HG03139 (cell line): ENCODE measurements around the gene UBE2R2.
A peak's percentile ranks its signal among the peaks of the same experiment; 100 is the strongest.
"Not testable (repeated sequence)": the region's sequence is repeated elsewhere in the genome, so short reads cannot be mapped to it uniquely, and the experiment has no call there.

Experiments used
- ATAC-seq: cut with Tn5 transposase; IDR thresholded peaks from one replicate; pipeline ENCODE4 v1.9.1; 2021; ENCODE audit not compliant: unreplicated experiment

The UBE2R2 gene

DNA sequence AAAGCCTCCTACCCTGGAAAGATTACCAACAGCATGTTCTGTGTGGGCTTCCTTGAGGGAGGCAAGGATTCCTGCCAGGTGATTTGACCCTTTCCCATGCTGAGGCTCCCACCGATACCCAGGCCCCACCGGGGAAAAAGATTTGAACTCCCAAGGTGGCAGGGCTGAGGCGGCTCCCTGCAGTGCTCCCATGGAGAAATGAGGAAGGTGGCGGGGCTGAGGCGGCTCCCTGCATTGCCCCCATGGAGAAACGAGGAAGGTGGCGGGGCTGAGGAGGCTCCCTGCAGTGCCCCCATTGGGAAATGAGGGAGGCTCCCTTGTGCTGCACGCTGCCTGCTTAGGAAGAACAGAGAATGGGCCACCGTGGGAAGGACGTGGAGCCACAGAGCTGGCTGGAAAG, 18.4 kb upstream of the UBE2R2 start:
- ATAC-seq = no peak

GRCh38 chr9:33799928-33800704, 16.8 kb upstream of the UBE2R2 start:
- ATAC-seq = no peak

GRCh38 chr9:33800886-33801285, 16.1 kb upstream of the UBE2R2 start:
- ATAC-seq = no peak

DNA sequence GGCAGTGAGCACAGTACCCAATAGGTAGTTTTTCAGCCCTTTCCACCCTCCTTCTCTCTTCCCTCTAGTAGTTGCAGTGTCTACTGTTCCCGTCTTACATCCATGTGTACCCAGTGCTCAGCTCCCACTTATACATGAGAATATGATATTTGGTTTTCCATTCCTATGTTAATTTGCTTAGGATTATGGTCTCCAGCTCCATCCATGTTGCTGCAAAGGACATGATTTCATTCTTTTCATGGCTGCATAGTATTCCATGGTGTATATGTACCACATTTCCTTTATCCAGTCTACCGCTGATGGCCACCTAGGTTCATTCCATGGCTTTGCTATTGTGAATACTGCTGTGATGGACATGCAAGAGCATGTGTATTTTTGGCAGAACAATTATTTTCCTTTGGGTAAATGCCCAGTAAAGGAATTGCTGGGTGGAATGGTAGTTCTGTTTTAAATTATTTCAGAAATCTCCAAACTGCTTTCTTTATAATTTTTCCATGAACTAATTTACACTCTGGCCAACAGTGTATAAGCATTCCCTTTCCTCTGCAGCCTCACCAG, 14.9 kb upstream of the UBE2R2 start:
- ATAC-seq = not testable (repeated sequence)

- ATAC-seq = not testable (repeated sequence)
These were observed 12.8 kb upstream of the UBE2R2 start for GRCh38 chr9:33804196-33804595.

- ATAC-seq = not testable (repeated sequence)
These were observed 9.8 kb upstream of the UBE2R2 start for GRCh38 chr9:33807156-33807555.

DNA sequence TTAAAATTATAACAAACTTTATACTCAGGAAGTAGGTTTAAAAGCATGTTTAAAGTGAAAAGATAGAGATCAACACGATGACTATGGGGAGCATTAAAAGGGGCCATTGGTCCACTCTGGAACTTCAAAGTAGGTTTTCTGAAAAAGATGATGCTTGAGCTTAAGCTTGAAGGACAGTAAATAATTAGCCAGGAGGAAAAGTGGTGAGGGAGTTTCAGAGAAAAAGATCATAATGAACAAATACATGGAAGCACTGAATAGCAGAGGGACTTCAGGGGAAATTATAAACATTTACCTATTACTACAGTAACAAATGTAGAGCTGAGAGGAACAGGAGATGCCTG, 8.0 kb upstream of the UBE2R2 start:
- ATAC-seq = peak; percentile 27

DNA sequence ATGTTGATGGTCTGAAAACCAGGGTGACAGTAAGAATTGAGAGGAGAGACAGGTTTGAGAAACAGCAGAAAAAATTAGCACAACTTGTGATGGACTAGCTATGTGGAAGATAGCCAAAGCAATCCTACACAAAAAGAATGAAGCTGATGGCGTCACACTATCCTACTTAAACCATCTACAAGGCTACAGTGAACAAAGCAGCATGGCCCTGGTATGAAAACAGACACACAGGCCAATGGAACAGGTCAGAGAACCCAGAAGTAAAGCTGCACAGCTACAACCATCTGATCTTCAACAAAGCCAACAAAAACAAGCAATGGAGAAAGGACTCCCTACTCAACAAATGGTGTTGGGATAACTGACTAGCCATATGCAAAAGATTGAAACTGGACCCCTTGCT, 7.5 kb upstream of the UBE2R2 start:
- no peak for ATAC-seq

DNA sequence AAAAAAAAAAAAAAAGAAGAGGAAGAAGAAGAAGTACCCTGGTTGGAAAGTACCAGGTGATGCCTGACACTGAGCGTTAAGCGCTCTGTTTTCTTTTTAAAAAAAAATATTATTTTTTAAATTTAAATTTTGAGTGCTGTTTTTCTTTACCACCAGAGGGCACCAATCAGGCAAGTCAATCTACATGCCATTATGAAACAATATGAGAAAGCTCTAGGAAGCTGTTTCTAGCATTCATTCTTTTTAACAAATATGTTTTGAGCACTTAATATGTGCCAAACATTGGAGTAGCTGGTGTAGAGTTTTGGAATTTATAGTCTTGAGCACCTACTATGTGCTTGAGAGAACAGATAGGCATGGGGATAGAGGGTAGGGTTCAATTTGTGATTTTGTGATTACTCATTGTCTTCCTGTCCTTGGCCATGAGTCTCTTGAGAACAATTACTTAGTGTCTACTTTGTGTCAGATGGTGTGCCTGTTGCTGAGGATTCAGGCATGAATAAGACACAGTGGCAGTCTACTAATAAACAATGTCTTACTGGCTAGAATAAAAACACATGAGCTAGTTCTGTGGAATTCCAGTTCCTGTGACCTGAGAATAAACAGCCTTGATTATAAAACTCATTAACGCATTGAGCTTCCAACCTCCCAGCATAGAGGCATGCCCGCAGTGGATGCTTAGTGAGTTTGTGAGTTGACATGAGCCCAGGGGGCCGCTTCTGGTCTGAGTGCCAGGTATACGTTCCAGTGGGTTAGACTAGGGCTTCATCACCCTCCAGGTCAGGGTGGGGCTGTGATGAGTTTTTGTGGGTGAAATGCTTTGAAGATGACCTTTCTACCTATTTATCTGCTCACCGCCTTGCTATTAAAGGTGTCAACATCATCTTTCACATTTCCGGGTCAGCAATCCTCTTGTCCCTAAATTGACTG, 3.0 kb upstream of the UBE2R2 start:
- no peak for ATAC-seq

- no peak for ATAC-seq
These were observed 1.2 kb upstream of the UBE2R2 start for GRCh38 chr9:33815781-33816180.

- ATAC-seq = peak; percentile 19
These were observed 587 bp downstream of the UBE2R2 start for GRCh38 chr9:33817327-33818166.

GRCh38 chr9:33818167-33818846, 1.3 kb downstream of the UBE2R2 start:
- ATAC-seq = no peak

DNA sequence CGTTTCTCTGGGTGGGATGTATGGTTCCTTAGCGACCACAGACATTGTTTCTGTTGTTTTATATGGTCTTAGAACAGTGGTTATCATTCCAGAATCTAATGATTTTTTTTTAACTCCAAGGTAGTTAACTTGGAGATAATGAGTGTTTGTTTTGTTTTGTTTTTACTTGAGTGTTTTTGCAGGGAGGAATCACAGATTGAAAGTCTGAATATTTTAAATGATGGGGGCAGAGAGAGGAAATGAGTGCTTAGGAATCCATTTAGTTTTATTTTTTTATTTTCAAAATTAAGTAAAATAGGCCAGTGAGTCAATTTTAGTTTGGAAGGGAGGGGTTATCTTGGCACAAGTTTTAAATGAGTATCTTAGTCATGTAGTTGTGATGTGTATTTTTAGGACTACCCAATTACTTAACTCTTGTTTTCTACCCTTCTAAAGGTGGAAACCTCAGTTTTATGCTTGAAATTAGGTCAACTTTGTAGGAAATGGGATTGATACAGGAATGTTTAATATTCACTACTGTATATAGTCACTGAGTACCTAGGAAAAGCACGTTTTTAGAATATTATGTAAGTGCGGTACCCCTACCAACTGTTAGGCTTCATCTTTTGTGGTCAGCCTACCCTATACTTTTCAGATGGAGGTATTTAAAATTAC, 2.0 kb downstream of the UBE2R2 start:
- ATAC-seq = no peak

- ATAC-seq = no peak
These were observed 3.3 kb downstream of the UBE2R2 start for GRCh38 chr9:33820231-33820745.

DNA sequence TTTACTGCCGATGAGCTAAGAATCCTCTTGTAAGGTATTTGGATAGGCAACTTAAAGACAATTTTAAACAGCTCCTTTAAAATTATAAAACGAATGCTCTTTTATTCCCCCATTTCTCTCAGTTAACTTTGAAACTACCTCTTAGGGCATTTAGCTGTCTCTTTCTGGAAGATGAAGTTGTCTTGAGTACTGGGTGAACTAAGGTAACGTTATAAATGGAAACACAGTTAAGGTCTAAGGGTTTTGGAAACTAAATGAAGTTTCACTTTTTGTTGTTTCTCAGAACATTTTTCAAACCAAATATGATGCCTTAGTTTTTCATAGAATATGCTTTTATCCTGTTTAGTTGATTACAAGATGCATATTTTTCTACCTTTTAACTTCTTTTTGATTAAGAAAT, 6.8 kb downstream of the UBE2R2 start:
- ATAC-seq = no peak

DNA sequence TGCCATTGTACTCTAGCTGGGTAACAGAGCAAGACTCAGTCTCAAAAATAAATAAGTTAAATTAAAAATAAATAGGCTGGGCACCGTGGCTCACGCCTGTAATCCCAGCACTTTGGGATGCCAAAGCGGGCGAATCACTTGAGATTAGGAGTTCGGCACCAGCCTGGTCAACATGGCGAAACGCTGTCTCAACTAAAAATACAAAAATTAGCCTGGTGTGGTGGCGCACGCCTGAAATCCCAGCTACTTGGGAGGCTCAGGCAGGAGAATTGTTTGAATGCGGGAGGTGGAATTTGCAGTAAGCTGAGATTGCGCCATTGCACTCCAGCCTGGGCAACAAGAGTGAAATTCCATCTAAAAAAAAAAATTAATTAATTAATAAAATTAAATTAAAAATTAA, 10.3 kb downstream of the UBE2R2 start:
- ATAC-seq = not testable (repeated sequence)

GRCh38 chr9:33829641-33830230, 12.8 kb downstream of the UBE2R2 start:
- not testable (repeated sequence) for ATAC-seq

GRCh38 chr9:33835625-33836260, 18.8 kb downstream of the UBE2R2 start:
- ATAC-seq = no peak

DNA sequence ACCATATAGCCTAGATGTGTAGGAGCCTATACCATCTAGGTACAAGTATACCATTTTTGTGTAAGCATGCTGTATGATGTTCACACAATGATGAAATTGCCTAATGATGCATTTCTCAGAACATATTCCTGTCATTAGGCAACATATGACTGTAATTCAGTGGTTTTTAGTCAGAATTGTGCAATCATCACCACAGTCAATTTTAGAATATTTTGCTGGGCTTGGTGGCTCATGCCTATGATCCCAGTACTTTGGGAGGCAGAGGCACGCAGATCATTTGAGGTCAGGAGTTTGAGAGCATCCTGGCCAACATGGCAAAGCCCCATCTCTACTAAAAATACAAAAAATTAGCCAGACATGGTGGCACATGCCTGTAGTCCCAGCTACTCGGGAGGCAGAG, 19.3 kb downstream of the UBE2R2 start:
- ATAC-seq = not testable (repeated sequence)
